Activated CD8-positive, alpha-beta memory T cell treated with anti-CD3 and anti-CD28 coated beads for 48 hours (primary cell): ENCODE results near the gene CEP131.
"Not testable (repeated sequence)": the region's sequence is repeated elsewhere in the genome, so short reads cannot be mapped to it uniquely, and the experiment has no call there.

Experiments used
- DNase-seq, 3 experiments: peaks; one replicate each; pipeline ENCODE4 v3.0.0-alpha.2; 2020; ENCODE audit warnings: low read depth in 2 of 3, low spot score in 2 of 3

CEP131 gene

DNA sequence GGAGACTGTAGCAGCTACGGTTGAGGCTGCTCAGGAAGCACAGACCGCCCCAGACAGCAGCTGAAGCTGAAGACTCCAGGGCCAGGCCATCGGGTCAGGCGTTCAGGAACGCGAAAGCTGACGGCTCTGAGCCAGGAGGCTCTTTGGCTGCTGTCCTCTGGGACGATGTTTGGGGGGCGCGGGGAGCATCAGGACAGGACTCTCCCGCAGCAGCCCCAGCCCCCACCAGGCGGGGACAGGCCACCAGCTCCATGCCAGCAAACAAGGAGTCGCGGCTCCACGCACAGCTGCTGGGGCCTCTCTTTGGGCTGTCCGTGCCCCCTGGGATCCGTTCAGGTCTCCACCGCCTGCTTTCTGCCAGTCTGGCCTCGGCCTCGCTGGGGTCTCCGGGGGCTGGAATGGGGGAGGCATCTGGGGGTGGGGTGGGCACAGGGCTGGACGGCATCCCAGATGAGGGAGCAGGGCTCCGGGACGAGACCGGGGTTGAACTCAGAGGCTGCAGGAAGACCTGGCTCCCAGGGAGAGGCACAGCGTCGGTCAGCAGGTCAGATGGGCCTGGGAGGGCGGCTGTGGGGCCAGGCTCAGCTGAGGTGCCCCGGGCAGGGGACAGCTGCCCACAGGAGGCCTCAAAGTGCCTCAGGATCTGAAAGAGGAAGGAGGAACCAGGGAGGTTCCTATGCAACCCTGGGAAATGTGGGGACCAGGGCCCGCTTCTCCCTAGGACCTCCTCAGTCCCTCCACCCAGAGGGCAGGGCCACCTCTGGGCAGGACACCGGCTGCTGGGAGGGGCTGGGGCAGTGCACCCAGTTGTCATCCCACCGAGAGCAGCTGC is 6.3 kb upstream of the CEP131 start:
- DNase-seq, result no peak

GRCh38 chr17:81228420-81228819 is 5.7 kb upstream of the CEP131 start:
- no peak for DNase-seq

DNA sequence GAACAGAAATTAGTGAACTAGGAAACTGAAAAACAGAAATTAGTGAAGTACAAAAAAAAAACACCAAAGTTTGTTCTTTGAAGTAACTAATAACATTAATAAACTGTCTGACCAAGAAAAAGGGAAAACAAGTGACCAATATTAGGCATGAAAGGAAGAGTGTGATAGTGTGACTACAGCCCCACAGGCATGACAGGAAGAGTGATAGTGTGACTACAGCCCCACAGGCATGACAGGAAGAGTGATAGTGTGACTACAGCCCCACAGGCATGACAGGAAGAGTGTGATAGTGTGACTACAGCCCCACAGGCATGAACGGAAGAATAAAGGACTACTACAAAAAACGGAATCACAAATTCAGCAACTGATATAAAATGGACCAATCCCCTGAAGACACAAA is 4.9 kb upstream of the CEP131 start:
- not testable (repeated sequence) for DNase-seq

DNA sequence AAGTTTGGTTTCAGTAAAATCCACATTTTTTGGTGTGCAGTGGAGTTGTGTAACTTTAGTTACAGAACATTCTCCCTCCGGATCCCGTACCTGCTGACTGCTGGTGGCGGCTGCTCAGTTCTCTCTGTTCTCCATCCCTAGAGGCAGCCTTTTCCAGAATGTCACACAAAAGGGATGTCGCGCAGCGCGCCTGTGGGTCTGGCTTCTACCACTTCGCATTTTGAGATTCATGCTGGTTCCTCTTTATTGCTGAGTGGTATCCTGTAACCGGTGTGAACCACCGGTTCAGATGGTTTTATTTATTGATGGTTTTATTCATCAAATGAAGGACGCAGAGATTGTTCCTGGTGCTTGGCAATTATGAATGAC is 981 bp upstream of the CEP131 start:
- no peak for DNase-seq

GRCh38 chr17:81222620-81222905 is 202 bp downstream of the CEP131 start:
- DNase-seq, result no peak

DNA sequence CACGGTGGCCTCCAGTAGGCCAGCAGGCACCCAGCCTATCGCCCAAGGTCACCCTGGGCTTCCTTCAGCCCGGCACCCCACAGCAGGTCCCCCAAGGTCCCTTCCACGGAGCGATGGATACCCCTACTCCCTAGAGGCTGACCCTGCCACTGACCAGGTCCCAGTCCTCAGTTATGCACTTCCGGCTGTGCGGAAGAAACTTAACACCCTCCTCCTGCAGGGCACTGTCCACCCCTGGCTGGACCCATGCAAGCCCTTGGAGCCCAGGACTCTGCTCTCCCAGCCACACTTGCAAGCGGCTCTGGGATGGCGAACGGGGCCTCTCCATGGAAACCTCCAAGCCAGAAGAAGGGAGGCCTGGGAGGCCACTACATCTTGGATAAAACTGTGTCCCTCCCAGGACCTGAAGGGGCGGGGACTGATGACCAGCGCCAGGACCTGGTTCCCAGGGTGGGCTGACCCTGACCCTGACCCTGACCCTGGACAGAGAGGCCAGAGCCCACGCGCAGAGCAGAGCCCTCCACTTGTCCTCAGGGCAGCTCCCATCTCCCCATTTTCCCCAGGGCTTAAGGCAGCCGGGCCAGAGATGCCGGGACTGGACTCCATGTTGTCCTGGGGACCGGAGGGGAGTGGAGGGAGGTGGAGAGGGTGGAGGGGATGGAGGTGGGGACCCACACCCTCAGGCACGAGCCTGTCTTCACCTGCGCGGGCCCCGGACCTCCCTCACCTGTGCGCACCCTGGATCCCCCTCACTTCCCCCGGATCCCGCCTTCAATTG is 734 bp downstream of the CEP131 start:
- no peak for DNase-seq

GRCh38 chr17:81221371-81221841 is 1.4 kb downstream of the CEP131 start:
- DNase-seq, result no peak

GRCh38 chr17:81219476-81220180 is 3.1 kb downstream of the CEP131 start:
- DNase-seq, result no peak

- DNase-seq, result no peak
Measured at GRCh38 chr17:81218991-81219390, 3.8 kb downstream of the CEP131 start.

- no peak for DNase-seq
Measured at GRCh38 chr17:81218459-81218858, 4.3 kb downstream of the CEP131 start.

GRCh38 chr17:81217491-81217890 is 5.3 kb downstream of the CEP131 start:
- no peak for DNase-seq

GRCh38 chr17:81213978-81214377 is 8.8 kb downstream of the CEP131 start:
- no peak for DNase-seq

- no peak for DNase-seq
Measured at GRCh38 chr17:81212365-81212764, 10.4 kb downstream of the CEP131 start.

DNA sequence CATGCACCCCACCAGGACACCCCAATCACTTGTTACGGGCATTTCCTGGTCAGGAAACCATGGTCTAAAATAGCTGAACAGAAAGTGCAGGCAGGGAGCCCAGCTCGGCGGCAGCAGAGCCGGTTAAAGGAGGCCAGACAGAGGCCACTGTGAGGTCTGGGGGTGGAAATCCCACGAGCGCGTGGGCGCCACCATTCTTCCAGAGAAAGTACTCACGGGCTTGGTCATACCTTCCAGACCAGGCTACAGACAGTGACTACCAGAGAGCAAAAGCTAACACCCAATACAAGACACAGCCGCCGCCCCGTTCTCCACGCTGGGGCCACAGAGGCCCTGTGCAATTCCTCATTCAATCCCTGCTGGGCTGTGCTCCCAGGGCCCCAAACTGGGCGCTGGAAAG is 11.9 kb downstream of the CEP131 start:
- no peak for DNase-seq

- DNase-seq, result no peak
Measured at GRCh38 chr17:81210466-81210865, 12.3 kb downstream of the CEP131 start.

- no peak for DNase-seq
Measured at GRCh38 chr17:81209141-81209540, 13.6 kb downstream of the CEP131 start.

DNA sequence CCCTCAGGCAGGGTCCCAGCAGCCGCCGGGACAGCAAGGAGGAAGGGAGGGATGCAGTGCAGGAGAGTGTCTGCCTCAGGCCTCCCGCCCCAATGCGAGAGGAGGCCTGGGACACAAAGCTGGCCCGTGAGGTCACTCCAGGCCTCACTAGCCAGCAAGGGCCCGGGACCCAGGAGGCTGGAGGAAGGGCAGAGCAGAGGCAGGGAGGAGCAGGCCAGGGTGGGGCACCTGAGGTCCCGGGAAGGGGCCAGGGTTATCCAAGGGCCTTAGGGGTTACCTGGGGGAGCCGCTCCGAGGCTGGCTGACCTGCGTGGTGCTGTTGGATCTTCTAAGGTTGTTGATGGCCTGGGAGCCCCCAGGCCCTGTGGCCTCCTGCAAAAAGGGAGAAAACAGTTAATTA is 14.1 kb downstream of the CEP131 start:
- no peak for DNase-seq

- no peak for DNase-seq
Measured at GRCh38 chr17:81207610-81208581, 14.9 kb downstream of the CEP131 start.

GRCh38 chr17:81206657-81207056 is 16.1 kb downstream of the CEP131 start:
- DNase-seq, result no peak

GRCh38 chr17:81206166-81206565 is 16.6 kb downstream of the CEP131 start:
- no peak for DNase-seq

- DNase-seq, result no peak
Measured at GRCh38 chr17:81204578-81204977, 18.2 kb downstream of the CEP131 start.
